Measurements from ENCODE around the gene IKZF4. TPM values are rescaled to one million over a fixed set of nuclear protein-coding genes. Genes with fewer than 3 reads are reported as not detected.
"Not testable (repeated sequence)": the region's sequence is repeated elsewhere in the genome, so short reads cannot be mapped to it uniquely, and the experiment has no call there.

The IKZF4 gene
- 25.6 TPM for polyA plus RNA-seq (ENCODE audit: insufficient read length)
- long read RNA-seq, donor 1, full-length matches to known transcripts, result 3 of 3 reads
- long read RNA-seq, donor 1, partial matches to known transcripts, result 0 of 3 reads
- long read RNA-seq, donor 1, other reads (novel, unspliced or antisense), result 0 of 3 reads
- long read RNA-seq, donor 2, partial matches to known transcripts, result 0 of 3 reads
- long read RNA-seq, donor 2, other reads (novel, unspliced or antisense), result 0 of 3 reads
- long read RNA-seq, donor 3, result 0 reads
- long read RNA-seq, donor 4, result 0 reads
- long read RNA-seq, donor 5, partial matches to known transcripts, result 0 of 3 reads
- long read RNA-seq, donor 5, other reads (novel, unspliced or antisense), result 0 of 3 reads
- long read RNA-seq, donor 6, partial matches to known transcripts, result 0 of 2 reads
- long read RNA-seq, donor 6, other reads (novel, unspliced or antisense), result 0 of 2 reads
- long read RNA-seq, donor 7, partial matches to known transcripts, result 0 of 1 reads
- long read RNA-seq, donor 7, other reads (novel, unspliced or antisense), result 0 of 1 reads
- long read RNA-seq, donor 8, partial matches to known transcripts, result 0 of 1 reads
- long read RNA-seq, donor 8, other reads (novel, unspliced or antisense), result 0 of 1 reads

DNA sequence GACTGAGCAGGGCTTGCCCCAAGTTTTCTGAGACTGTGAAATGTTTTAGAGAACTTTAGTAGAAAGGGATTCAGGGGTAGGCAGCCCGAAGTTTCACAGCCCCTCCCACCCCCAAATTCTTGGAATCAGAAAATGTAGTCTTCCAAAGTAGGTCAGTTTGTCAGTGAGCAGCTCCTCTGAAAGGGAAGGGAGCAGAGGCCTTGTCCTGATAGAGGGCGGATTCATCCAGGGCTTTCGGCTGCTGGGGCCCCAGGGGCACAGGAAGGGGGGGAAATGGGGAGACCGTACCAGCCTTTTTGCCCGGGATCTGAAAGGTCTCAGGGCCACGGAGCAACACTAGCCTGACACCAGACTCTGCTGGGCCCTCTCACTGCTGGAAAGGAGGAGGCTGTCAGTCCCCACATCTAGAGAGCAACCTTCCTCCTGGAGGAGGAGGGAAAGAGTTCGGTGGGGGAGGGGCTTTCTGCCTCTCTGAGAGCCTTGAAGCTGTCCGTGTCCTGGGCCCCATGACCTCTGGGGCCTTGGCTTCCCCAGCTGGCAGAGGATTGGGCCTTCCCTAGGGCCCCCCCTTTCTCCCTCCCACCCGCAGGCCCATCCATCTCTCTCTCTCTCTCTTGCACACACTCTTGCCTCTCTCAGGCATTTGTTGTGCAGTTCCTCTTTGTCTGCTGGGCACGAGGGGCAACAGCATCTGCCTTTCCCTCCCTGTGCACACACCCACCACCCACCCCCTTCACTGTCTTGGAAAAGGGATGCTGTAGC lies at the start of gene IKZF4:
Gene IKZF4, plus strand, starts transcription at position 621 of the 762 bp plus-strand sequence. CDS start 451 bp downstream, outside the sequence.
- DNase-seq, result peak; percentile 82

DNA sequence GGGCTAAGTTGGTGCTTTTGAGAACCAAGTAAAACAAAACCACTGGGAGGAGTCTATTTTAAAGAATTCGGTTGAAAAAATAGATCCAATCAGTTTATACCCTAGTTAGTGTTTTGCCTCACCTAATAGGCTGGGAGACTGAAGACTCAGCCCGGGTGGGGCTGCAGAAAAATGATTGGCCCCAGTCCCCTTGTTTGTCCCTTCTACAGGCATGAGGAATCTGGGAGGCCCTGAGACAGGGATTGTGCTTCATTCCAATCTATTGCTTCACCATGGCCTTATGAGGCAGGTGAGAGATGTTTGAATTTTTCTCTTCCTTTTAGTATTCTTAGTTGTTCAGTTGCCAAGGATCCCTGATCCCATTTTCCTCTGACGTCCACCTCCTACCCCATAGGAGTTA lies 48.8 kb upstream of the IKZF4 start:
- DNase-seq, result no peak

DNA sequence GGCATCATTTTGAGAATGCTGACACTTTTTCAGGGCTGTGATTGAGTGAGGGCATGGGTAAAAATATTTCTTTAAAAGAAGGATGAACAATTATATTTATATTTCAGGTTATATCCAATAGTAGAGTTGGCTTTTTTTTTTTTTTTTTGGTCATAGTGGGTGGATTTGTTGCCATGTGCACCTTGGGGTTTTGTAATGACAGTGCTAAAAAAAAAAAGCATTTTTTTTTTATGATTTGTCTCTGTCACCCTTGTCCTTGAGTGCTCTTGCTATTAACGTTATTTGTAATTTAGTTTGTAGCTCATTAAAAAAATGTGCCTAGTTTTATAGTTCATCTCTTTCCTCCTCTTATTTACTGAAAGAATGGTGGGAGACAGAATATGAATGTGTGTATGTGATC lies 48.4 kb upstream of the IKZF4 start:
- DNase-seq, result no peak

DNA sequence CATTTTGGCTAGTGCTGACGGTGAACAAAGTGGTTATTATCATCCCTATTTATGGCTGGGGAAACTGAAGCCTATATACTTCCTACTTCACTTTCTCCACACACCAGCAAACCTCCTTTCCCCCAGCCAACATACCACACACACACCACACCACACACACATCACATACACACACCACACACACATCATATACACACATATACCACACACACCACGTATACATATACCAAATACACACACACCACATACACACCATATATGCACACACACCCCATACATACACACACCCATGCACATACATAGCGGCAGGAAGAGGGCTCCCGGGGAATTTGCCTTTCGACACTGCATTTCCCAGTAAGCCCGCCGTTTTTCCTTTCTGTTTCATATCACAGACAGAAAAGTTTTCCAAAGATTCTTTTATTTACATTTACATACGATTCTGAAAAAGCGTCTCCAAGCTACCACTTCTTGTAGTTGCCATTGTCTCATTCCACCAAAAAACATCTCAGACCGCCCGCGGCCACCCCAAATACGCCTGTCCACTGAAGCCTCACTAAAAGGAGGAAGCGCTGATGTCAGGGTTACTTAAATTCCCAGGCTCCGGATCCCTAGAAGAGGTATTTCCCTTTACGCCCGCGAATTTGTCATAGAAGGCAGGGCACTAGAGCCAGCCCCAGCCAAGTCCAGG lies 47.8 kb upstream of the IKZF4 start:
- DNase-seq, result no peak

DNA sequence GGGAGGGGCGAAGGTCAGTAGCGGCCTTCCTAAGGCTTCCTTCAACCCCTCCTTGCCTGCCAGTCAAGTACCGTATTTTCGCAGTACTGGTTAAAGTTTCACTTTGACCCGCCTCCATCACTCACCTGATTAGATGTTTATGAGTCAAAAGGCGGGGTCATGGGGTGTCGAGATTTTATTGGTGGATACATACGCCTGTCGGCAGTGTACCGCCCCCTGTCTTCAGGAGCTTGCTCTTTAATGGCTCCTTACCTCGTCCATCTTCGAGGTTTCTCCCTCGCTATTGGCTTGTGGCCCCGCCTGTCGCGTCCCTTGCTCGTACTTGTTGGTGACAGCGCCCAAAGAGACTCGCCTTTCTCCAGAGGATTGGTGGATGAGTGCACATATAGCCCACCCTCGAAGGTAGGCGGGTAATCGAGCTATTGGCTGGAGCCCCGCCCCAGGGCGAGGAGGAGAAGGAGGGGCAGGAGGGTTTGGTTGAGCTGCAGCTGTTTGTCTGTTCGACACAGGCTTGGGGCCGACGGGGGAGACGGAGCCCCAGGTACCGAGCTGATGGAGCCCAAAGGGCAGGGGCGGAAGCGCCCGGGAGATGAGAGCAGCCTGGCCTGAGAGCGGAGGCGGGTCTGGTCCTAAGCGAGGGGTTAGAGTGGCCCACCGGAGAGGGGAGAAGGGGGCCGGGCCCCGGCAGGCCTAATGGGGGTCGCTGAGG lies 47.1 kb upstream of the IKZF4 start, which contains the start of gene RAB5B:
Gene RAB5B, plus strand, starts transcription at position 480 of the 709 bp plus-strand sequence. CDS start 12,883 bp downstream, outside the sequence.
- peak; percentile 100 for DNase-seq

DNA sequence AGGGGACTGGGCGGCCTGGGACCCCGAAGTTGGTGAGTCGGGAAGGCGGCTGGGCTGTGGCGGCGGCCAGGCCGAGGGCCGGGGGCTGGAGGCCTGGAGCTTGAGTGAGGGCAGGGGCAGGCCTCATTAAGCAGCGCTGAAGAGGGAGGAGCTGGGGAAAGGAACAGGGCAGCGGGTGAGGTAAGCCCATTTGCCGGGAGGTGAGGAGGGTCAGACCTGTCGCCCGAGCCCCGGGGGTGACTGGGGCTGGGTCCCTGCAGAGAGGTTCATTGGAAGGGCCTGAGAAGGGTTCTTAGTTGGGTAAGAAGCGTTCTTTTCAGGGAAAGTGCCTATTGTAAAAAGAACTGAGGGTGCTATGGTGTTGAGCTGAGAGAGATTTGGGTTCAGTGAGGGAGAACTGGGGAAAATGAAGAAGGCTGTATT lies 46.5 kb upstream of the IKZF4 start:
- peak; percentile 53 for DNase-seq

DNA sequence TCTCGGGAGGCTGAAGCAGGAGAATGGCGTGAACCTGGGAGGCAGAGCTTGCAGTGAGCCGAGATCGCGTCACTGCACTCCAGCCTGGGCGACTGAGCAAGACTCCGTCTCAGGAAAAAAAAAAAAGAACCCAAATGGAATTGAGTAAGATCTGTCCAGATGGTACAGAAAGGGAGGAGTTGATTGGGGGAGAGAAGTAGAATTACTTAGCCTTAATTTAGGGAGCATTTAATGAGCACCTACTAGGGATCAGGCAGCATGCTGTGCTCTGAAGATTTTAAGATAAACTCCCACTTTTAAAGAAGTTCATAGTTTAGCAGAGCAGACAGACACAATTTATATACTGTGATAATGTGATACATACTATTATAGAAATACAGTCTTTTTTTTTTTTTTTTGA lies 42.5 kb upstream of the IKZF4 start:
- DNase-seq, result no peak

DNA sequence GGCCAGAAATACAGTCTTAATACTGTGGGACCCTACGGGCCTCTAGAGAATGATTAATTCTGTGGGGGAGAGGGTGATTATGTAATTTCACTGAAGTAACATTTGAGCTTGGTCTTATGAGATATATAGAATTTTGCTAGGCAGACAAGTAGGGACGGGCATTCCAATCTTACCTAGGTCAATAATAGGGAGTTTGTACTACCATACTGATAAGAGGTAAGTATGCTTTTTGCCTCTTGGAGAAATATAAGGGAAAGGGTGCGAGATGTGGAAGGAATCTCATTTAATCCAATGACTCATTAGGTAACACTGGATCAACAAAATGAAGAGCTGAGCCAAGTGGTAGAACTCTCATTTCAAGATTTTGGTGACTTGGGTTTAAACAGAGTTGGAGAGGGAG lies 41.8 kb upstream of the IKZF4 start:
- DNase-seq, result no peak

DNA sequence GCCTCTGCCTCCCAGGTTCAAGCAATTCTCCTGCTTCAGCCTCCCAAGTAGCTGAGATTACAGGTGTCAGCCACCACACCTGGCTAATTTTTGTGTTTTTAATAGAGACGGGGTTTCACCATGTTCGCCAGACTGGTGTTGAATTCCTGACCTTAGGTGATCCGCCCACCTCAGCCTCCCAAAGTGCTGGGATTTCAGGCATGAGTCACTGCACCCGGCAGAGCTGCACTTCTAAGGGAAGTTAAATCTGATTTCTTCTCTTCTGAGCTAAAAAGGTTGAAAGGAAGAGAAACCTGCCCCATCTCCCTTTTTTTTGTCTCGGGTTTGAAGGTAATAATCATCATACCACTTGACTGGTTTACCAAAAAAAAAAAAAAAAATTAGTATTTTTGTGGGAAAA lies 39.0 kb upstream of the IKZF4 start:
- DNase-seq, result not testable (repeated sequence)

DNA sequence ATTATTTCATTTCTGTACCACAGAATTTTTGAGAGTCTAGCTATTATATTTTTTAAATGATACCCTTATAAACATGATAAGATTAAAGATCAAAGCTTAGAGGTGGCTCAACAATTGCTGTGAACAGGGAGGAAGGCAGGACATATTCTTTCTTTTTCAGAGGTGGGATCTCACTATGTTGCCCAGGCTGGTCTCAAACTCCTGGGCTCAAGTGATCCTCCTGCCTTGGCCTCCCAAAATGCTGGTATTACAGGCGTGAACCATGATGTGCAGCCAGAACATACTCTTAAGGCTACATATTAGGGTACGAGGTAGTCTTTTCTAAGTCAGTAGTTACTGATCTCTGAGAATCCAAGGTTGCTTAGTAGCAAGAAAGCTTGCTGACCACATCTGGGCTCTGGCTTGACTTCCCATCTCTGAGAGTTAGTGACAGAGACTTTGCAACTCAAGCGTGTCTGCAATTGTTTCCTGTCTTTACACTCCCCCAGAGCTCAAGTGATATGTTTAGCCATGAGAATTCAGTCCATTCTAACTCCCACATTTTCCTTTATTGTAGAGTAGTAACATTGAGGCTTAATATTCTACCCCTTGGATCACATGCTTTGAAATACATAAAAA lies 38.4 kb upstream of the IKZF4 start:
- DNase-seq, result no peak

DNA sequence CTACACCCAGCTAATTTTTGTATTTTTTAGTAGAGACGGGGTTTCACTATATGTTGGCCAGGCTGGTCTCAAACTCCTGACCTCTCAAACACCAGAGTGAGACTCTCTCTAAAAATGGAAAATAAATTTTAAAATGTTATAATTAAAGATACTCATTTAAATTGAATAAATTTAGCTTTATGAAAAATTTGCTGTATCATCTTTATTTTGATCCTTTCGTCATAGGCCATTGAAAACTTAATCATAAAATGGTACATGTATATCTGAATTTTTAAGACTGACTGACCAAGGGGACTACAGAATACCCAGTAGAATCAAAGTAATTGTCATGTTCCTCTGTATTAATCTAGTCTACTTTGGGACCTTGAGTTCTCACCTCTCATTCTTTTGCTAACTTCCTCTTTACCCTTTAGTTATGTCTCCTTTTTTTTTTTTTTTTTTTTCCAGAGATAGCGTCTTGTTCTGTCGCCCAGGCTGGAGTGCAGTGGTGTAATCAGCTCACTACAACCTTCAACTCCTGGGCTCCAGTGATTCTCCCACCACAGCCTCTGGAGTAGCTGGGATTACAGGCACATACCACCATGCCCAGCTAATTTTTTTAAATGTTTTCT lies 37.5 kb upstream of the IKZF4 start:
- DNase-seq, result no peak

DNA sequence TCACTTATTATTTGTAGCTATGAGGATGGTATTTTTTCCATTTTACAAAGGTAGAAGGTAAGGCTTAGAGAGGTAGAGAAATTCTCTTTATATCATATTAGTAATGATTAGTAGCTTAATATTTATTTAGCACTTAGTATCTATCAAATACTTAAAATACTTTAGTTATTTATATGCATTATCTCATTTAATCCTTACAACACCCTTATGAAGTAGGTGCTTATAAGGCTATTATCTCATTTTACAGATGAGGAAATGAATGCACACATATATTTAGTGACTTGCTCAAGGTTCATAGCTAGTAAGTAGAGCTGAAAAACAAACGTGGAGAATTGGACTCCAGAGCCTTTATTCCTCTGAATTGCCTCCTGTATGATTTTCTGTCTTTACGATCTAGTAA lies 36.0 kb upstream of the IKZF4 start:
- DNase-seq, result no peak

DNA sequence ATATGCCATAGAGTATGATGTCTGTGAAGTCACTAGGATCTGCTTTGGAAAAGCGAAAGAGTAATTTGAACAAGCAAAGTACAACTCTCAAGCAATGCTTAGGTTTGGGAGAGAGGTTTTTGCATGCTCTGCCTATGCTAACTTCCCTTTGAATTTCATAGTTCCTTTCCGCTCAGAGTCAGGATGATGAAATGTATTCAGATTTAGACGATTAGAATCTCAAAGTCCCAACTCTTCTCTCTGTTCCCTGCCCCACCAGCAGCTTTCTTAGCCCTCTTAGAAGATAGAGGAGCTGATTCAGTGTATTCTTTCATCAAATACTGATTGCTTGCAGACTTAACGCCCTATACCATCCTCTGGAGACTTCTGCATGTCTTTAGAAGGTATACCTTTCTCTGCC lies 35.5 kb upstream of the IKZF4 start:
- DNase-seq, result no peak

DNA sequence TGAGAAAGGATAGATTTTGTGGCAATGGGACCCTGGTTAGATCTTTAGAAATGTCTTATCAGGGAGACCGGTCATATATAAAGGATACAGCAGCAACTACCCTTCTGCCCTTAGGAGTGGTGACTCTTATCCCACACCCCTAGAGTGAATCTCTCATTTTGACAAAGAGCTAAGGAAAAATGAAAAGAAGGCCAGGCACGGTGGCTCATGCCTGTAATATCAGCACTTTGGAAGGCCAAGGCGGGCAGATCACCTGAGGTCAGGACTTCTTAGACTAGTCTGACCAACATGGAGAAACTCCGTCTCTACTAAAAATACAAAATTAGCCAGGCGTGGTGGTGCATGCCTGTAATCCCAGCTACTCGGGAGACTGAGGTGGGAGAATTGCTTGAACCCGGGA lies 34.9 kb upstream of the IKZF4 start:
- DNase-seq, result not testable (repeated sequence)

DNA sequence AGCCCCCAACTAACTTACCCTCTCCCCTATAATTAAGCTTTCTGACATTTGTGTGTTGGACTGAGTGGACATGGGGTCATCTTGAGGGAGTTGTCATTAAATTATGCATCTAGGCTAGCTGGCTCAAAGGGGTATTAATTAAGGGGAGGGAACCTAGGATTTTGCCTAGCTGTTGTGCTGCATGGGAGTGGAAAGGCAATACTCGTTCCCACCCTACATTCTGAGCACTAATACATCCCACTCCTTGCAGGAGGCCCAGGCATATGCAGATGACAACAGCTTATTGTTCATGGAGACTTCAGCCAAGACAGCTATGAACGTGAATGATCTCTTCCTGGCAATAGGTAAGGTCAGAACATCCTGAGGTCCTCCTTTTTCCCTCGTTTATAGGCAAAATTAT lies 29.7 kb upstream of the IKZF4 start:
- no peak for DNase-seq

DNA sequence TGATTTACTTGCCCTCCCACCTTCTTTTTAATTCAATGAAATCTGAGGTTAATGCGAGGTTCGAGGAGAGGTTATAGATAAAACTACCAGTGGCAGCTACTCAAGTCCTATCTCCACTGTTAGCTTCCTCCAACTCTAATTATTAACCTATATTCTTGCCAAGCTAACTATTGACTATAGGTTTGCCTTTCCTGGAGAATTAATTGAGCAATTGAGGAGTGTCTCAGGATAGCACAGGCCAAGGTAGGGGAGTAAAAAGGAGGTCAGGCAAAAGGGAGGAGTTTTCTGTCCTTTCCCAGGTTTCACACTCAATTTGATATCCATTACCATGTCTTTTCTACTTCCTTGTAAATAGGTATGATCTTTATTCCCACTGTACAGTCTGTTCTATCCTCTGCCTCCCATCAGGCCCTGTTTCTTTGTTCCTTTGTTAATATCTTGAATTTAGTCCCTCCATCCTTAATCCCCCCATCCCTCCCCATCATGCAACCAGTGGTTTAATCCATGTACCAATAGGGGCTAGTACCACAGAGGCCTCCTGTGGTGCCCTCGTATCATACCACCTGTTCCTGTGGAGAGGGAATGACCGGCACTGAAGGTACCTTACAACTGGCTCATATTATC lies 27.5 kb upstream of the IKZF4 start:
- no peak for DNase-seq

DNA sequence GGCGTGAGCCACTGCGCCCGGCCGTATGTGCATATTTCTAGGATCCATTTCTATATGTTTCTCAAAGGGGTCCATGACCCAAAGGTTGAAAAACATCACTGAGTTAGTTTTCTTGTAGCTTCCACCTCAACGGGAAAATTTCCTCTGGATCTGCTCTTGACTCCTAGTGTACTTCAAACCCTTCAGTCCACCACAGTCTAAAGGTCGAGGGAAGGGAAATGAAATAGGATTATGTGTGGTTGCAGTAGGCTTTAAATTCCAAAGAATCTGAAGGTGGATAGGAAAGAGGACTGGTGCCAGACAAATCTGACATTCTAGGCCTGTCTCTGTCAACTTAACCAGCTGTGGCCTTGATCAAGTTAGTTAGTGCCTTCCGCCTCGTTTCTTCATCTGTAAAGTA lies 25.5 kb upstream of the IKZF4 start:
- DNase-seq, result no peak

DNA sequence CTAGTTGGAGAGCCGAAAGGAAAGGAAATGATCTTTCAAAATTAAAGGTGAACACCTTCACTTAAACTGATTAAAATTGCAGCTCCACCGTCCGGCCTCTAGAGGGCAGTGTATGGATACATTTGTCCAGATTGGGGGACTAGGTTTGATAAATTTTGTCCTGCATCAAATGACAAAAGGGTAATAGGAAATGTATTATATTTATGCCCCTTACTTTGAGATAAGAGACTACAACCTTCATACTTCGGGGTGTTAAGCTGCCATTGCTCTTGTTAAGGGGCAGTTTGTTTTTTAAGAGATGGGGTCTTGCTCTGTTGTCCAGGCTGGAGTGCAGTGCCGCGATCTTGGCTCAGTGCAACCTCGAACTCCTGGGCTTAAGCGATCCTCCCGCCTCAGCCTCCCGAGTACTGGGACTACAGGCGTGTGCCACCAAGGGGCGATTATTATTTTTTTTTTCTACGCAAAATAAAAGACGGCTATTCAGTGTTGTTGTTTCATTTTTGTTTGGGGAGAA lies 24.6 kb upstream of the IKZF4 start:
- DNase-seq, result peak; percentile 79

DNA sequence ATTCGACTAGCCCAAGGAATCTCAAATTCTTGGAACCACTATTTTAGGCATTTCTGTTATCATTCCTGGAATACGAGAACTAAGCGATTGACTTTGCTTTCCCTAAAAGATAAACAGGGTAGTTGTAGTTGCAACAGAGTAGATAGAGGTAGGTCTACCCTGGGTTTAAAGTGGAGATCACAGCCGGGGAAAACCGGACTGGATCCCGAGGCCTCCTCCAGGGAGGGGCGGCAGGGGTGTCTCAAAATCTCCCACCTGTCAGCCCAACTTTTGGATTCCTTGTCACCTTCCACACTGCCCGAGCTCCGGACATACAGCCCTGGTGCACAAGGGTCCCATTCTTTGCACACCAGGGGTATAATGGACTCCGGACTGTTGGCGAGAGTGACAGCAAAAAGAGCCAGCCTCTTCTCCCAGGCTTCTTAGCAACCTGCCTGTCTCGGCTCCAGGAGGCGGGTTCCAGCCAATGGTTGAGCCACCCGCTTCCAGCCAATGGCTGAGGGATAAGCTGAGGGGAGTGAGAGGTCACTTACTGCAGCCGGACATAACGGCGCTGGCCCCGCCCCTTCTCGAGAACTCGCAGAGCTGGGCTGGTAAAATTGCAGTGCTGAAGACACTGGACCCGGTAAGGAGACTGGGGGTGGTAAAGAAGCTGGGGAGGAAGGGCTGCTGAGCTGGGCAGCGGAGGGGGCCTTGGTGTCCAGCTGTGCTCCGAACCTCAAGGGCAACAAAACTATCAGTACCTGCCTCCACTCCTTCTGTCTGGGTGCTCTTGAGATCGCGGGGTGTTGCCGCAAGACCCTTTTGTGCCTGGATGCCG lies 23.9 kb upstream of the IKZF4 start, which contains the start of gene SUOX:
Gene SUOX, plus strand, starts transcription at position 562 of the 820 bp plus-strand sequence. CDS start 4,946 bp downstream, outside the sequence.
- DNase-seq, result peak; percentile 96
